Fibroblast of the aortic adventitia (primary cell): ENCODE results near the gene PLEKHH2. TPM values are rescaled to one million over a fixed set of nuclear protein-coding genes. Genes with fewer than 3 reads are reported as not detected.
A peak's percentile ranks its signal among the peaks of the same experiment; 100 is the strongest.

Experiments
- DNase-seq: peaks from one replicate; pipeline ENCODE4 v3.0.0-alpha.2; 2010; ENCODE audit warnings: low read depth
- H3K4me3 ChIP-seq: 2 replicates; pipeline ENCODE4 v1.5.1; 2011; ENCODE audit warnings: low read depth, mild to moderate bottlenecking, control low read depth, low read length, moderate library complexity
- CTCF ChIP-seq: IDR thresholded peaks from 2 replicates; pipeline ENCODE4 v1.5.1; 2011; ENCODE audit warnings: mild to moderate bottlenecking, low read length, control low read depth, inconsistent platforms; ENCODE audit not compliant: insufficient read depth
- total RNA-seq: library from RNA; depleted of rRNA; stranded (reverse); fragments of >200 nt; gene quantifications from 2 replicates; pipeline ENCODE4 v1.2.3, GENCODE V29; 2012; ENCODE audit warnings: low replicate concordance

The PLEKHH2 gene
- total RNA-seq, 1 donor = 5.4 TPM

GRCh38 chr2:43790147-43790546 is 153.1 kb downstream of the PLEKHH2 start:
- no peak for DNase-seq
- no peak overlapping the region for H3K4me3 ChIP-seq
- no peak for TF ChIP-seq CTCF

- no peak overlapping the region for H3K4me3 ChIP-seq
- no peak for DNase-seq
- TF ChIP-seq CTCF = no peak
Measured at GRCh38 chr2:43791035-43791765, 154.1 kb downstream of the PLEKHH2 start.

GRCh38 chr2:43792653-43793052 is 155.6 kb downstream of the PLEKHH2 start:
- H3K4me3 ChIP-seq = no peak overlapping the region
- TF ChIP-seq CTCF = no peak
- DNase-seq = no peak

GRCh38 chr2:43794956-43795355 is 157.9 kb downstream of the PLEKHH2 start:
- H3K4me3 ChIP-seq = no peak overlapping the region
- no peak for TF ChIP-seq CTCF
- DNase-seq = no peak

GRCh38 chr2:43796206-43796605 is 159.1 kb downstream of the PLEKHH2 start:
- no peak overlapping the region for H3K4me3 ChIP-seq
- no peak for DNase-seq
- TF ChIP-seq CTCF = no peak

- DNase-seq = no peak
- H3K4me3 ChIP-seq = no peak overlapping the region
- peak; percentile 13 for TF ChIP-seq CTCF
Measured at GRCh38 chr2:43798300-43798699, 161.2 kb downstream of the PLEKHH2 start.

- no peak for TF ChIP-seq CTCF
- DNase-seq = no peak
- no peak overlapping the region for H3K4me3 ChIP-seq
Measured at GRCh38 chr2:43800894-43801293, 163.8 kb downstream of the PLEKHH2 start.
